ENCODE data around the gene TRERF1. TPM values are rescaled to one million over a fixed set of nuclear protein-coding genes. Genes with fewer than 3 reads are reported as not detected.
A peak's percentile ranks its signal among the peaks of the same experiment; 100 is the strongest.

TRERF1 gene
- total RNA-seq, 6 experiments from 2014 or later: 10.5 to 16.4 (median 15.2) TPM

GRCh38 chr6:42200035-42200434, 251.7 kb downstream of the TRERF1 start:
- H3K36me3 Mint-ChIP-seq (ENCODE audit: low read depth): peaks cover 10% of the 10 kb centered on the region
- no peak for TF ChIP-seq CTCF (IDR thresholded peaks at IDR 0.05)
- H3K27ac Mint-ChIP-seq: peak overlapping the region; percentile 86

GRCh38 chr6:42199106-42199981, 252.4 kb downstream of the TRERF1 start:
- peak overlapping the region; percentile 86 for H3K27ac Mint-ChIP-seq
- DNase-seq: peak; percentile 47
- no peaks in the 10 kb centered on the region for H3K9me3 Mint-ChIP-seq
- H3K4me1 Mint-ChIP-seq (ENCODE audit: low read depth): peaks cover 34% of the 10 kb centered on the region
- H3K36me3 Mint-ChIP-seq (ENCODE audit: low read depth): peaks cover 4% of the 10 kb centered on the region; the same call in 1 of the 2 replicates
- peaks cover 3% of the 10 kb centered on the region for H3K27me3 Mint-ChIP-seq (ENCODE audit: insufficient read depth)
- no peak for TF ChIP-seq CTCF (IDR thresholded peaks at IDR 0.05)
- H3K4me3 Mint-ChIP-seq: peak overlapping the region; percentile 51

More at GRCh38 chr6:42200035-42200434, 251.7 kb downstream of the TRERF1 start:
- peak overlapping the region; percentile 51 for H3K4me3 Mint-ChIP-seq
- peaks cover 1% of the 10 kb centered on the region; the same call in 1 of the 2 replicates for H3K27me3 Mint-ChIP-seq (ENCODE audit: insufficient read depth)
- peaks cover 41% of the 10 kb centered on the region for H3K4me1 Mint-ChIP-seq (ENCODE audit: low read depth)
- DNase-seq: peak; percentile 91
- no peaks in the 10 kb centered on the region for H3K9me3 Mint-ChIP-seq

- peak; percentile 72 for DNase-seq
- Mint-ChIP-seq H3K27me3 (ENCODE audit: insufficient read depth) (peaks cover 3% of the 10 kb centered on the region), H3K4me1 (ENCODE audit: low read depth) (peaks cover 45% of the 10 kb centered on the region), H3K4me3 (no peak overlapping the region), H3K27ac (no peak overlapping the region), H3K36me3 (ENCODE audit: low read depth) (peaks cover 4% of the 10 kb centered on the region; the same call in 1 of the 2 replicates), H3K9me3 (no peaks in the 10 kb centered on the region)
- peak; percentile 43 for TF ChIP-seq CTCF (IDR thresholded peaks at IDR 0.05)
Measured at GRCh38 chr6:42197555-42198362, 254.0 kb downstream of the TRERF1 start.

- TF ChIP-seq CTCF (IDR thresholded peaks at IDR 0.05): no peak
- peaks cover 1% of the 10 kb centered on the region for H3K27me3 Mint-ChIP-seq (ENCODE audit: insufficient read depth)
- no peak overlapping the region for H3K27ac Mint-ChIP-seq
- no peak overlapping the region for H3K4me3 Mint-ChIP-seq
- DNase-seq: no peak
- H3K36me3 Mint-ChIP-seq (ENCODE audit: low read depth): peaks cover 4% of the 10 kb centered on the region; the same call in 1 of the 2 replicates
- H3K4me1 Mint-ChIP-seq (ENCODE audit: low read depth): peaks cover 45% of the 10 kb centered on the region
- H3K9me3 Mint-ChIP-seq: no peaks in the 10 kb centered on the region
Measured at GRCh38 chr6:42195415-42195814, 256.3 kb downstream of the TRERF1 start.

- no peak for DNase-seq
- no peak overlapping the region for H3K27ac Mint-ChIP-seq
- peaks cover 1% of the 10 kb centered on the region for H3K27me3 Mint-ChIP-seq (ENCODE audit: insufficient read depth)
- H3K4me3 Mint-ChIP-seq: no peak overlapping the region
- H3K36me3 Mint-ChIP-seq (ENCODE audit: low read depth): 0 out of 2 replicates have a peak, but pooled peaks cover under 1% of the 10 kb centered on the region
- no peak for TF ChIP-seq CTCF (IDR thresholded peaks at IDR 0.05)
- H3K9me3 Mint-ChIP-seq: no peaks in the 10 kb centered on the region
- H3K4me1 Mint-ChIP-seq (ENCODE audit: low read depth): peaks cover 33% of the 10 kb centered on the region
Measured at GRCh38 chr6:42194056-42194455, 257.7 kb downstream of the TRERF1 start.

All from HFFc6 (cell line).